Coronary artery (tissue), 2 donors: Measurements from ENCODE around the gene TRAPPC6A.
A peak's percentile ranks its signal among the peaks of the same experiment; 100 is the strongest.

Experiments
- DNase-seq: peaks from one replicate; pipeline ENCODE4 v3.0.0-alpha.2; 2017; ENCODE audit warnings: low spot score
- H3K27ac ChIP-seq, 2 donors: fragments of 200-600 bp; sonication (generic); one replicate each; pipeline ENCODE4 v1.5.1; 2016 to 2019
- H3K4me3 ChIP-seq: fragments of 200-600 bp; sonication (generic); 2 replicates; pipeline ENCODE4 v1.5.1; 2016; ENCODE audit warnings: mild to moderate bottlenecking, moderate library complexity
- CTCF ChIP-seq: fragments of 200-600 bp; sonication (generic); IDR thresholded peaks from one replicate; pipeline ENCODE4 v1.5.1; 2019; ENCODE audit warnings: antibody characterized with exemption

Gene TRAPPC6A

GRCh38 chr19:45177817-45178261 is at the start of gene TRAPPC6A:
Gene TRAPPC6A (minus strand): TSS chr19:45178237. CDS start chr19:45178218, 19 bp downstream.
- no peak for TF ChIP-seq CTCF
- DNase-seq, result no peak
- H3K4me3 ChIP-seq, result peak within 1 kb of the TSS; percentile 78
- H3K27ac ChIP-seq, result peak within 1 kb of the TSS; percentile 93 to 96

- TF ChIP-seq CTCF, result no peak
- DNase-seq, result no peak
- Histone ChIP-seq H3K4me3 (no peak overlapping the region), H3K27ac (no peak overlapping the region)
Observed at GRCh38 chr19:45224645-45225044, 46.6 kb upstream of the TRAPPC6A start.

GRCh38 chr19:45223879-45224278 is 45.8 kb upstream of the TRAPPC6A start:
- DNase-seq, result no peak
- no peak for TF ChIP-seq CTCF
- no peak overlapping the region for H3K27ac ChIP-seq

GRCh38 chr19:45222724-45223123 is 44.7 kb upstream of the TRAPPC6A start:
- Histone ChIP-seq H3K27ac (no peak overlapping the region), H3K4me3 (no peak overlapping the region)
- TF ChIP-seq CTCF, result no peak
- DNase-seq, result no peak

More at GRCh38 chr19:45223879-45224278, 45.8 kb upstream of the TRAPPC6A start:
- H3K4me3 ChIP-seq, result no peak overlapping the region

- no peak overlapping the region for H3K27ac ChIP-seq
- no peak for DNase-seq
- H3K4me3 ChIP-seq, result no peak overlapping the region
- TF ChIP-seq CTCF, result no peak
Observed at GRCh38 chr19:45218911-45219743, 41.1 kb upstream of the TRAPPC6A start.

GRCh38 chr19:45218426-45218825 is 40.4 kb upstream of the TRAPPC6A start:
- TF ChIP-seq CTCF, result no peak
- Histone ChIP-seq H3K27ac (no peak overlapping the region), H3K4me3 (no peak overlapping the region)
- no peak for DNase-seq

- Histone ChIP-seq H3K4me3 (no peak overlapping the region), H3K27ac (no peak overlapping the region)
- DNase-seq, result no peak
- TF ChIP-seq CTCF, result no peak
Observed at GRCh38 chr19:45217957-45218334, 39.9 kb upstream of the TRAPPC6A start.
